Right renal pelvis (tissue), 4 donors: ENCODE data around the gene TRIM10. TPM values are rescaled to one million over a fixed set of nuclear protein-coding genes. Genes with fewer than 3 reads are reported as not detected.

Experiments
- DNase-seq, 4 donors: peaks; one replicate each; pipeline ENCODE4 v3.0.0-alpha.2; 2013; ENCODE audit warnings: low read depth in 4 of 4, low spot score in 3 of 4, missing footprints in 1 of 4
- polyA plus RNA-seq, 4 donors: library from polyadenylated mRNA; unstranded; fragments of 120-200 nt; gene quantifications; one replicate each; pipeline ENCODE4 v1.2.1, GENCODE V29; 2013; ENCODE audit not compliant: insufficient read length in 4 of 4

TRIM10 gene
- polyA plus RNA-seq, 4 donors = 0.47 to 0.64 (median 0.52) TPM

DNA sequence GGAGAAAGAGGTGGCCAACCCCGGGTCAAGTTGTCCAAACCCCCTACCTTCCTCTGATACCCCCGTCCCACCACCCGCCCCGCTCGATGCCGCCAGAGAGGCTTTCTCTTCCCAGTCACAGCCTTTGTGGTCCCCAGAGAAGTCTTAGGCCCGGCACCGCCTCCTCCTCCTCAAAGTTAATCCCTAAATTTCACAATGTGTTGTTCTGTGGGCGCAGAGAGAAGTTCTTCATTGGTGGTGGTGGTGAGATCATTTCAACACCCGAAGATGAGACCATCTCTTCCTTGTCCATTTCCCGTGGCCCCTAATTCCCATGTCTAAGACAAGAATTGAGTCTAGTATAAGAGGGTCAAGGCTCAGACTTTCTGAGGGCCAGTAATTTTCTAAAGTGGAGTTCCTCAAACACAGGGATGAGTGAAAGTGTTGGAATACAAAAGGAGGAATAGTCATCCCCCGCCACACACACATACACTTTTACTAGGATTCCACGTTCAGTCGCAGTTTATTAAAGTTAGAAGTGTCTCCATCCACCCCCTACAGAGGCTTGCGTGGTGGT is 58.5 kb downstream of the TRIM10 start:
- no peak for DNase-seq

Other genes starting within 250 kb of the TRIM10 start
- 100 to 1,000 TPM; 174 to 217 (median 213) TPM for gene HLA-A, start 218.7 kb downstream of the TRIM10 start, polyA plus RNA-seq
- 10 to 100 TPM; 34.6 to 44.2 (median 40.3) TPM for gene POLR1H, start 99.9 kb downstream of the TRIM10 start, polyA plus RNA-seq
- 10 to 100 TPM; 67.9 to 74.9 (median 71.9) TPM for gene PPP1R11, start 94.0 kb downstream of the TRIM10 start, polyA plus RNA-seq
- 1 to 10 TPM; 1.3 to 1.6 (median 1.5) TPM for gene RNF39, start 85.4 kb downstream of the TRIM10 start, polyA plus RNA-seq
- gene TRIM31, start 48.1 kb downstream of the TRIM10 start, polyA plus RNA-seq = not detected
- gene TRIM40, start 25.1 kb downstream of the TRIM10 start, polyA plus RNA-seq = under 1 TPM in 2 of 4 donors, not detected in 2; 0.06 to 0.14 TPM
- gene TRIM15, start 2.3 kb upstream of the TRIM10 start, polyA plus RNA-seq = under 1 TPM; 0.13 to 0.41 (median 0.25) TPM
- 10 to 100 TPM; 35.7 to 43.8 (median 42.2) TPM for gene TRIM26, start 52.2 kb upstream of the TRIM10 start, polyA plus RNA-seq
- gene TRIM39, start 165.7 kb upstream of the TRIM10 start, polyA plus RNA-seq = 10 to 100 TPM; 13.1 to 14.1 (median 13.5) TPM
- 10 to 100 TPM; 28.6 to 38.7 (median 30.7) TPM for gene RPP21, start 183.9 kb upstream of the TRIM10 start, polyA plus RNA-seq